ENCODE results near the gene DACH1. TPM values are rescaled to one million over a fixed set of nuclear protein-coding genes. Genes with fewer than 3 reads are reported as not detected.

Gene DACH1
- total RNA-seq, 4 donors from 2014 or later, result 2.2 to 5.9 (median 2.8) TPM

GRCh38 chr13:71607575-71607974 is 259.4 kb downstream of the DACH1 start:
- H3K4me3 ChIP-seq, result no peak overlapping the region
- TF ChIP-seq, protein P1, sequence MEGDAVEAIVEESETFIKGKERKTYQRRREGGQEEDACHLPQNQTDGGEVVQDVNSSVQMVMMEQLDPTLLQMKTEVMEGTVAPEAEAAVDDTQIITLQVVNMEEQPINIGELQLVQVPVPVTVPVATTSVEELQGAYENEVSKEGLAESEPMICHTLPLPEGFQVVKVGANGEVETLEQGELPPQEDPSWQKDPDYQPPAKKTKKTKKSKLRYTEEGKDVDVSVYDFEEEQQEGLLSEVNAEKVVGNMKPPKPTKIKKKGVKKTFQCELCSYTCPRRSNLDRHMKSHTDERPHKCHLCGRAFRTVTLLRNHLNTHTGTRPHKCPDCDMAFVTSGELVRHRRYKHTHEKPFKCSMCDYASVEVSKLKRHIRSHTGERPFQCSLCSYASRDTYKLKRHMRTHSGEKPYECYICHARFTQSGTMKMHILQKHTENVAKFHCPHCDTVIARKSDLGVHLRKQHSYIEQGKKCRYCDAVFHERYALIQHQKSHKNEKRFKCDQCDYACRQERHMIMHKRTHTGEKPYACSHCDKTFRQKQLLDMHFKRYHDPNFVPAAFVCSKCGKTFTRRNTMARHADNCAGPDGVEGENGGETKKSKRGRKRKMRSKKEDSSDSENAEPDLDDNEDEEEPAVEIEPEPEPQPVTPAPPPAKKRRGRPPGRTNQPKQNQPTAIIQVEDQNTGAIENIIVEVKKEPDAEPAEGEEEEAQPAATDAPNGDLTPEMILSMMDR (IDR thresholded peaks at IDR 0.05), result no peak
- TF ChIP-seq EP300 (IDR thresholded peaks at IDR 0.05) (no peak), POLR2A (IDR thresholded peaks at IDR 0.05) (no peak)
- WGBS, 2 donors, result 65 to 69% methylated on average over 2 of the region's 2 CpGs
- no peaks in the 10 kb centered on the region for H3K9me3 ChIP-seq
- DNase-seq (ENCODE audit: low spot score in 2 of 2), result no peak
- no peaks in the 10 kb centered on the region for H3K36me3 ChIP-seq
- H3K27ac ChIP-seq, result no peak overlapping the region
- no peaks in the 10 kb centered on the region for H3K4me1 ChIP-seq
- H3K27me3 ChIP-seq, result no peaks in the 10 kb centered on the region

DNA sequence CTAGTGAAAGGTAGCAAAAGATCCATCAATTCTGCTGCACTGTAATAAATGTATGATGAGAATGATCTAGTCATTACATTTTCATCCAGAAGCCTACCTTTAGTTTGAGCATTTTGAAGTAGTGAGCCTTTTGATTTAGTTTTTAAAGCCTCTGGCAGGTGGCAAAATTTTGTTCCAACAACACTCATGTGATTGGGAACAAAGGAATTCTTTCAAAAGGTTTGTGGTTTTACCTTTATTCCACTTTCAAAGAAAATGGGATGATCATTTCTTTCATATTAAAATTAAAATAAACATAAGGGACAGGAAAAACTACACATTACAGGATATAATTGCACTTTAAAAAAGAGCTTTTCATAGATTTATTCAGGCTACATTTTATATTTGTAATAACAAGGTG is 260.2 kb downstream of the DACH1 start:
- Histone ChIP-seq H3K4me3 (no peak overlapping the region), H3K27me3 (no peaks in the 10 kb centered on the region), H3K36me3 (no peaks in the 10 kb centered on the region), H3K9me3 (no peaks in the 10 kb centered on the region), H3K27ac (no peak overlapping the region), H3K4me1 (no peaks in the 10 kb centered on the region)
- no peak for DNase-seq (ENCODE audit: low spot score in 2 of 2)
- TF ChIP-seq EP300 (IDR thresholded peaks at IDR 0.05) (no peak), POLR2A (IDR thresholded peaks at IDR 0.05) (no peak)
- TF ChIP-seq, protein P1 (IDR thresholded peaks at IDR 0.05), result no peak

DNA sequence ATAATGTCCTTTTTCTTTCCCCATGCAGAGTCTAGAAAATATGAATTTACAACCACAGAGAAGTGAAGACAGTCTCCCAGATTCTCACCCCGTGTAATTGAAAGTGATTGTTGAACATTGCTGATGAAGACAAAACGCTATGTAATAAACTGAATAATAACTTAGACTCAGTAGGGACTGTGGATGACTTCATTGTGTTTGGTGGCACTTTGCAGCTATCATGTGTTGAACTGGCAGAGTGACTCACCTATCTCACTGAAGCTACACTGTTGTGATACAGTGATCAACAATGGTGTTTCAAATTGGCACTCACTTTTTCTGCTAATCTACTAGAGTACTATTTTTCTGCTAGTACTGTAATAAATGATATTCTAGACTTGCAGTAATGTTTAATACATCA is 261.3 kb downstream of the DACH1 start:
- 81 to 86% methylated on average over 2 of the region's 2 CpGs for WGBS, 2 donors
- H3K4me3 ChIP-seq, result no peak overlapping the region
- H3K4me1 ChIP-seq, result no peaks in the 10 kb centered on the region
- H3K27ac ChIP-seq, result no peak overlapping the region
- no peaks in the 10 kb centered on the region for H3K27me3 ChIP-seq
- no peak for DNase-seq (ENCODE audit: low spot score in 2 of 2)
- TF ChIP-seq, protein P1 (IDR thresholded peaks at IDR 0.05), result no peak
- no peak for TF ChIP-seq POLR2A (IDR thresholded peaks at IDR 0.05)
- TF ChIP-seq EP300 (IDR thresholded peaks at IDR 0.05), result no peak
- H3K36me3 ChIP-seq, result no peaks in the 10 kb centered on the region
- H3K9me3 ChIP-seq, result no peaks in the 10 kb centered on the region

- H3K4me3 ChIP-seq, result no peak overlapping the region
- DNase-seq (ENCODE audit: low spot score in 2 of 2), result no peak
- H3K4me1 ChIP-seq, result no peaks in the 10 kb centered on the region
- no peaks in the 10 kb centered on the region for H3K36me3 ChIP-seq
- H3K27ac ChIP-seq, result no peak overlapping the region
- H3K27me3 ChIP-seq, result no peaks in the 10 kb centered on the region
- H3K9me3 ChIP-seq, result no peaks in the 10 kb centered on the region
- WGBS, 2 donors, result 91 to 92% methylated on average over 2 of the region's 2 CpGs
- no peak for TF ChIP-seq EP300 (IDR thresholded peaks at IDR 0.05)
- no peak for TF ChIP-seq POLR2A (IDR thresholded peaks at IDR 0.05)
- TF ChIP-seq, protein P1 (IDR thresholded peaks at IDR 0.05), result no peak
Measured at GRCh38 chr13:71603255-71603654, 263.7 kb downstream of the DACH1 start.

DNA sequence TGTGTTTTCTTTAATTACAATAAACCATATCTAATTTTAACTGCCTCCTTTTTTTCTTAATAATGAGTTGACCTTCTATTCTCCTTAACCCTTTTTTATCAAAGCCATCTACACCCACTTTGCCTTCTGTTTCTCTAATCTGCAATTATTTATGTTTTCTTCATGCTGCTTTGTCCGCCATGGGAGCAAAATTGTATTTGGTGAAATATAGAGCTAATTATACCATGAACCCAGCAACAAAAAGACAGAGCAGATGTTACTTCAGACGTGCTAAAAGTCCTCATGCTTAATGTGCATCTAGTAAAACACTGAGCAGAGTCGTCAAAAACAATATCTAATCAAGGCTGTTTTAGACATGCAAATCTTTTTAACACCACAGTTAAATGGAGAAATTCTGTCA is 264.7 kb downstream of the DACH1 start:
- Histone ChIP-seq H3K9me3 (no peaks in the 10 kb centered on the region), H3K27me3 (no peaks in the 10 kb centered on the region), H3K4me3 (no peak overlapping the region), H3K36me3 (no peaks in the 10 kb centered on the region), H3K4me1 (no peaks in the 10 kb centered on the region), H3K27ac (no peak overlapping the region)
- no peak for TF ChIP-seq POLR2A (IDR thresholded peaks at IDR 0.05)
- TF ChIP-seq EP300 (IDR thresholded peaks at IDR 0.05), result no peak
- TF ChIP-seq, protein P1 (IDR thresholded peaks at IDR 0.05), result no peak
- DNase-seq (ENCODE audit: low spot score in 2 of 2), result no peak
- 58 to 59% methylated on average over 3 of the region's 3 CpGs for WGBS, 2 donors

Data from tibial nerve (tissue), 4 donors.